SK-N-SH (cell line): ENCODE data around the gene TAOK1. TPM values are rescaled to one million over a fixed set of nuclear protein-coding genes. Genes with fewer than 3 reads are reported as not detected.

Experiments used
- CTCF ChIA-PET: fragments of 300-600, 350-600 bp; formaldehyde crosslinking; extraction: SDS; loops from one replicate; lab custom pipeline; 2021; lab: Yijun Ruan, JAX
- POLR2A ChIA-PET: fragments of 350-600 bp; sonication (Branson Sonifier 250); formaldehyde crosslinking; extraction: SDS; loops from one replicate; lab custom pipeline; 2020; ENCODE audit warnings: antibody characterized with exemption, inconsistent platforms; lab: Yijun Ruan, JAX
- DNase-seq: peaks from one replicate; pipeline ENCODE4 v3.0.0; 2012
- H2AFZ ChIP-seq: fragments of 200-600 bp; sonication (generic); 2 replicates; pipeline ENCODE4 v1.8.1; 2016; ENCODE audit warnings: antibody characterized with exemption, mild to moderate bottlenecking, low read depth
- H3F3A ChIP-seq: fragments of 200-600 bp; sonication (generic); replicated peaks from 2 replicates; pipeline ENCODE3; 2016; ENCODE audit warnings: antibody characterized with exemption, mild to moderate bottlenecking; ENCODE audit not compliant: insufficient read depth
- H3K27ac ChIP-seq, 2 experiments: fragments of 200-500 bp in 1 of 2; fragments of 200-600 bp in 1 of 2; sonication (Bioruptor generic) in 1 of 2; sonication (generic), shearing (Covaris generic) in 1 of 2; 2 replicates each; pipeline versions ENCODE4 v1.5.1 to v1.6.1; 2014 to 2016; ENCODE audit warnings: low read depth in 2 of 2, inconsistent platforms in 1 of 2, low read length in 1 of 2, mild to moderate bottlenecking in 1 of 2, mixed read lengths in 1 of 2
- H3K27me3 ChIP-seq: fragments of 200-600 bp; sonication (generic), shearing (Covaris generic); 2 replicates; pipeline ENCODE4 v1.6.1; 2016; ENCODE audit warnings: mixed run types; ENCODE audit not compliant: insufficient read depth
- H3K36me3 ChIP-seq, 2 experiments: fragments of 200-500 bp in 1 of 2; fragments of 200-600 bp in 1 of 2; sonication (Bioruptor generic) in 1 of 2; sonication (generic) in 1 of 2; replicated peaks in 1 of 2; 2 replicates each; pipeline versions ENCODE3 to v1.5.1; 2014 to 2016; ENCODE audit warnings: low read length in 1 of 2, mild to moderate bottlenecking in 1 of 2; ENCODE audit not compliant: insufficient read depth in 2 of 2, control insufficient read depth in 1 of 2
- H3K4me1 ChIP-seq, 2 experiments: fragments of 200-500 bp in 1 of 2; fragments of 200-600 bp in 1 of 2; sonication (Bioruptor generic) in 1 of 2; sonication (generic), shearing (Covaris generic) in 1 of 2; 2 replicates each; pipeline versions ENCODE4 v1.5.1 to v1.6.1; 2014 to 2016; ENCODE audit warnings: low read depth in 1 of 2, low read length in 1 of 2, mixed run types in 1 of 2; ENCODE audit not compliant: insufficient read depth in 2 of 2, control insufficient read depth in 1 of 2
- H3K4me2 ChIP-seq: fragments of 200-600 bp; sonication (generic), shearing (Covaris generic); 2 replicates; pipeline ENCODE4 v1.6.1; 2017; ENCODE audit warnings: mixed run types
- H3K4me3 ChIP-seq, 2 experiments: fragments of 200-500 bp in 1 of 2; fragments of 200-600 bp in 1 of 2; sonication (Bioruptor generic) in 1 of 2; sonication (generic), shearing (Covaris generic) in 1 of 2; 2 replicates each; pipeline versions ENCODE4 v1.5.1 to v1.8.1; 2014 to 2016; ENCODE audit warnings: low read depth in 2 of 2, inconsistent platforms in 1 of 2, low read length in 1 of 2, mild to moderate bottlenecking in 1 of 2, mixed read lengths in 1 of 2, moderate library complexity in 1 of 2
- H3K79me2 ChIP-seq: fragments of 200-600 bp; sonication (generic); 2 replicates; pipeline ENCODE4 v1.8.1; 2017; ENCODE audit warnings: mild to moderate bottlenecking; ENCODE audit not compliant: insufficient read depth
- H3K9ac ChIP-seq: fragments of 200-600 bp; sonication (generic); 2 replicates; pipeline ENCODE4 v1.6.1; 2017; ENCODE audit warnings: mixed run types
- H3K9me2 ChIP-seq: fragments of 200-600 bp; sonication (generic); 2 replicates; pipeline ENCODE4 v1.6.1; 2017; ENCODE audit warnings: mixed run types
- H3K9me3 ChIP-seq: fragments of 200-600 bp; sonication (generic); 2 replicates; pipeline ENCODE4 v1.6.1; 2017; ENCODE audit warnings: mixed run types, mild to moderate bottlenecking, moderate library complexity
- H4K20me1 ChIP-seq: fragments of 200-600 bp; sonication (generic); 2 replicates; pipeline ENCODE4 v1.6.1; 2017; ENCODE audit warnings: mild to moderate bottlenecking, mixed run types; ENCODE audit not compliant: insufficient read depth
- FOSL2 ChIP-seq: IDR thresholded peaks from 2 replicates; pipeline ENCODE4 v1.4.0; 2012; ENCODE audit warnings: low read depth, mild to moderate bottlenecking, moderate library complexity, borderline replicate concordance
- GABPA ChIP-seq: IDR thresholded peaks from 2 replicates; pipeline ENCODE4 v1.4.0; 2012; ENCODE audit warnings: low read depth, mild to moderate bottlenecking
- JUND ChIP-seq: IDR thresholded peaks from 2 replicates; pipeline ENCODE4 v1.4.0; 2012
- MEF2A ChIP-seq: IDR thresholded peaks from 2 replicates; pipeline ENCODE4 v1.4.0; 2012; ENCODE audit warnings: low read depth, borderline replicate concordance
- MXI1 ChIP-seq: IDR thresholded peaks from 2 replicates; pipeline ENCODE4 v1.6.1; 2012; ENCODE audit warnings: mild to moderate bottlenecking, low read depth, low read length, improper control_type of control experiment
- NFIC ChIP-seq: IDR thresholded peaks from 2 replicates; pipeline ENCODE4 v1.4.0; 2012; ENCODE audit warnings: borderline replicate concordance
- RCOR1 ChIP-seq: fragments of 150-350 bp; IDR thresholded peaks from 2 replicates; pipeline ENCODE4 v1.6.1; 2017; ENCODE audit warnings: antibody characterized with exemption, low read length
- RXRA ChIP-seq: IDR thresholded peaks from 2 replicates; pipeline ENCODE4 v1.4.0; 2012; ENCODE audit warnings: low read depth, mild to moderate bottlenecking, borderline replicate concordance
- TEAD4 ChIP-seq: IDR thresholded peaks from 2 replicates; pipeline ENCODE4 v1.4.0; 2012; ENCODE audit warnings: mild to moderate bottlenecking, borderline replicate concordance; ENCODE audit not compliant: insufficient read depth
- YY1 ChIP-seq: IDR thresholded peaks from 2 replicates; pipeline ENCODE4 v1.4.0; 2012; ENCODE audit warnings: low read depth, mild to moderate bottlenecking
- WGBS: methylation state at CpG from one replicate; pipeline ENCODE4 v1.1.6; 2017; ENCODE audit warnings: low lambda C conversion rate; 5-methylcytosine and 5-hydroxymethylcytosine counted together
- polyA plus RNA-seq, 3 experiments: library from polyadenylated mRNA; depleted of rRNA; stranded (reverse); fragments of >200 nt; gene quantifications; 2 replicates each; pipeline ENCODE4 v1.2.3, GENCODE V29; 2012
- TF ChIP-seq, protein P1 (sequence below): fragments of 150-350 bp; IDR thresholded peaks from 2 replicates; pipeline ENCODE4 v1.6.1; 2017; ENCODE audit warnings: antibody characterized with exemption, low read length, low read depth, borderline replicate concordance

Gene TAOK1
- polyA plus RNA-seq, 1 of the 3 experiments (the other 2 are of a cell fraction), result 5.9 TPM

DNA sequence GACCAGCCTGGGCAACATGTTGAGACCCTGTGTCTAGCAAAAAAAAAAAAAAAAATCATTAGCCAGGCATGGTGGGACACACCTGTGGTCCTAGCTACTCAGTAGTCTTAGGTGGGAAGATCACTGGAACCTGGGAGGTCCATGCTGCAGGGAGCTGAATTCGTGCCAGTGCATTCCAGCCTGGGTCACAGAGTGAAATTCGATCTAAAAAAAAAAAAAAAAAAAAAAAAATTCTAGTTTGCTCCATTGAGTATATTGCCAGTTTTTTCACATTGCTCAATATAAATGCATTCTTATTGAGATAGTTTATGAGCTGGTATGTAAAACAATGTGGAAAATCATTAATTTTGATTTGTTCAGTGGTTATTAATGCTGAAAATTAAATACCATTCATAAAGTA, 124.6 kb downstream of the TAOK1 start:
- no peak overlapping the region for H2AFZ ChIP-seq
- 0 out of 4 replicates have a peak, but pooled peaks cover 0 to 7% of the 10 kb centered on the region in 2 experiments for H3K4me1 ChIP-seq
- TF ChIP-seq MXI1 (no peak), YY1 (no peak), GABPA (no peak), FOSL2 (no peak), TEAD4 (no peak), NFIC (no peak; the same call in 1 of the 2 replicates), JUND (no peak), RCOR1 (no peak), RXRA (no peak)
- TF ChIP-seq, all 33 proteins: peak for 0
- peaks cover 18 to 74% of the 10 kb centered on the region in 2 experiments for H3K36me3 ChIP-seq
- H3K27ac ChIP-seq, result peak overlapping the region in 1 of 2 experiments; percentile 7; a peak in 1 of 4 replicates
- DNase-seq, result no peak
- no peak overlapping the region for H3K9ac ChIP-seq
- 0 out of 2 replicates have a peak, but pooled peaks cover 4% of the 10 kb centered on the region for H3K79me2 ChIP-seq
- H3K9me2 ChIP-seq, result no peaks in the 10 kb centered on the region
- peaks cover 9% of the 10 kb centered on the region for H3F3A ChIP-seq
- H4K20me1 ChIP-seq, result no peaks in the 10 kb centered on the region
- no peaks in the 10 kb centered on the region for H3K9me3 ChIP-seq
- ChIA-PET CTCF (interaction anchor here (0.6 to 3.1 kb wide), 3 partner anchors 13 to 222 kb away, joined by 3 to 10 read pairs (median 3); no protein-coding TSS in a partner anchor), POLR2A (no interaction called here)
- 62% methylated on average over 2 of the region's 2 CpGs for WGBS
- H3K4me3 ChIP-seq, result no peak overlapping the region
- H3K4me2 ChIP-seq, result no peak overlapping the region
- no peaks in the 10 kb centered on the region for H3K27me3 ChIP-seq

DNA sequence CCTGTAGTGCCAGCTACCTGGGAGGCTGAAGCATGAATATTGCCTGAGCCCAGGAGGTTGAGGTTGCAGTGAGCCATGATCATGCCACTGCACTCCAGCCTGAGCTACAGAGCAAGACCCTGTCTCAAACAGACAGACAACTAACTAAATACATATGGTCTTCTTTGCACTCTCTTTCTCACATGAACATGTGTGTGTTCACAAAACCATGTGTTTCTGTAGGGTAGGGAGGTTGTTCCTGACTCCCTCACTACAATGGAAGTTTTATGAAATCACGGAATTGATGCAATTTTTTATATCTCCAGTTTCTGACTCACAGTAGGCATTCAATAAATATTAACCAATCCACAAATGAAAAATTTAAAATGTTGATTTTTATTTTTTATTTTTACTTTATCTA, 128.2 kb downstream of the TAOK1 start:
- ChIA-PET POLR2A (no interaction called here), CTCF (interaction anchor here (4.5 kb wide), 1 partner anchor 148 kb away, joined by 16 read pairs; no protein-coding TSS in a partner anchor)
- Histone ChIP-seq H3K79me2 (peaks cover 13% of the 10 kb centered on the region; the same call in 1 of the 2 replicates), H3K27ac (no peak overlapping the region), H3K4me3 (no peak overlapping the region), H3K4me2 (no peak overlapping the region), H3K9ac (no peak overlapping the region), H3K27me3 (no peaks in the 10 kb centered on the region), H3F3A (peaks cover 10% of the 10 kb centered on the region), H3K9me2 (no peaks in the 10 kb centered on the region), H3K9me3 (no peaks in the 10 kb centered on the region), H4K20me1 (no peaks in the 10 kb centered on the region), H3K4me1 (0 out of 4 replicates have a peak, but pooled peaks cover 0 to 7% of the 10 kb centered on the region in 2 experiments), H3K36me3 (peaks cover 23 to 79% of the 10 kb centered on the region in 2 experiments), H2AFZ (no peak overlapping the region)
- 100% methylated on average over 1 of the region's 1 CpG for WGBS
- no peak for DNase-seq
- TF ChIP-seq, protein P1, sequence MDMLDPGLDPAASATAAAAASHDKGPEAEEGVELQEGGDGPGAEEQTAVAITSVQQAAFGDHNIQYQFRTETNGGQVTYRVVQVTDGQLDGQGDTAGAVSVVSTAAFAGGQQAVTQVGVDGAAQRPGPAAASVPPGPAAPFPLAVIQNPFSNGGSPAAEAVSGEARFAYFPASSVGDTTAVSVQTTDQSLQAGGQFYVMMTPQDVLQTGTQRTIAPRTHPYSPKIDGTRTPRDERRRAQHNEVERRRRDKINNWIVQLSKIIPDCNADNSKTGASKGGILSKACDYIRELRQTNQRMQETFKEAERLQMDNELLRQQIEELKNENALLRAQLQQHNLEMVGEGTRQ, result no peak
- no peak for TF ChIP-seq MEF2A
- TF ChIP-seq, all 33 proteins: peak for 0

DNA sequence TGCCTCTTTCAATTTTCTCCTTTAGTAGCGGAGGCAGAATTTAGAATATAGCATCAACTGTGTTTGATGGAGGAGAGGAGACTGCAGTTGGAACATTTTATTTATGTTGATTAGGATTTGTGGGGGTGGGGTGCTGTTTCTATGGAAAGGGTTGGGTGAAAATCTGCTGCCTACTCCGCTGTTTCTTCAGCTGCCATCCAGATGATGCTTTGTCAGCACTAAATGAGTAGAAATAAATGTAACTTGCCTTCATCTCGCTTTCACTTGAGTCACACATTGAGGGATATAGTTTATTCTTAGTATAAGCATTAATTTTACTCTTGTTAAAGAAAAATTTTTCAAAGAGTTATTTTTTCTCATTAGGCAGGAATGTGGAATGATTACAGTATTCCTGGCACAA, 134.5 kb downstream of the TAOK1 start:
- ChIA-PET POLR2A (no interaction called here), CTCF (interaction anchor here (0.7 to 3.3 kb wide), 6 partner anchors 10 to 155 kb away, joined by 3 to 13 read pairs (median 5); partner anchors contain the start of genes ABHD15 and TP53I13)
- no peaks in the 10 kb centered on the region for H3K9me2 ChIP-seq
- H3K36me3 ChIP-seq, result peaks cover 11 to 57% of the 10 kb centered on the region in 2 experiments
- H2AFZ ChIP-seq, result no peak overlapping the region
- no peak overlapping the region for H3K4me2 ChIP-seq
- H3K4me1 ChIP-seq, result no peaks in the 10 kb centered on the region
- peaks cover 16% of the 10 kb centered on the region for H3F3A ChIP-seq
- H3K4me3 ChIP-seq, result no peak overlapping the region
- no peak overlapping the region for H3K27ac ChIP-seq
- H3K9me3 ChIP-seq, result no peaks in the 10 kb centered on the region
- H3K27me3 ChIP-seq, result no peaks in the 10 kb centered on the region
- H3K79me2 ChIP-seq, result peaks cover 15% of the 10 kb centered on the region; the same call in 1 of the 2 replicates
- H3K9ac ChIP-seq, result no peak overlapping the region
- no peak for DNase-seq
- H4K20me1 ChIP-seq, result no peaks in the 10 kb centered on the region
- no peak for TF ChIP-seq YY1
- 97% methylated on average over 3 of the region's 3 CpGs for WGBS
